ENCODE data around the gene RPS6KA6. TPM values are rescaled to one million over a fixed set of nuclear protein-coding genes. Genes with fewer than 3 reads are reported as not detected.

Gene RPS6KA6
- total and polyA plus RNA-seq, 2 of the 13 experiments (the other 11 are each of a cell fraction or from before 2014, with no cell fraction given): not detected

DNA sequence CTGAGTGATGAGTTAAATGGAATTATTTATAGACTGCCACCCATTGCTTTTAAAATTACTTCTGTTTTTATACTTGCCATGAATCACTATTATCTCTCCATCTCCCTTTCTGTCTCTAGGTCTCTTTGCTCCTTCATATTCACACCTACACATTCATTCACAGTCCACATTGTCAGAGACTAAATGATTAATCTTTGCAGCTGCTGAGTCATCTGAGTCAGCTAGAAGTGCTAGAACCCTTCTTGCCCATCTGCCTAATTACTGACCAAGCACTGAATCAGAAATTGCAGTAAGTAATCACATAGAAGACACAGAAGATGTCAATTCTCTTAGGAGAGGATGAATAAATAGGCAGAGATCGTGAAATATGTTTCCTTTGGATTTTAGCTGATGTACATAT is 31.6 kb upstream of the RPS6KA6 start:
- in situ Hi-C loops (cut with HindIII; ENCODE audit: extremely low pct_ligation_motif_present, low pct_unique_long_range_greater_than_20kb): no loop called here
- intact Hi-C loops (cut with micrococcal nuclease; ENCODE audit: unreplicated experiment): no loop called here
- no peaks in the 10 kb centered on the region for H3K36me3 ChIP-seq (replicated peaks in 1 of 2; ENCODE audit: control insufficient read depth in 1 of 2, insufficient read depth in 2 of 2, low read length in 2 of 2)
- FAIRE-seq (no peak), ATAC-seq (no peak), DNase-seq (ENCODE audit: low spot score) (no peak)
- 0% methylated on average over 1 of the region's 1 CpG for WGBS (ENCODE audit: low lambda C conversion rate)
- H3K4me3 ChIP-seq (replicated peaks in 1 of 3; ENCODE audit: insufficient read depth in 1 of 3, low read depth in 2 of 3, low read length in 3 of 3): no peak overlapping the region
- H3K9ac ChIP-seq (ENCODE audit: insufficient read depth, low read depth, low read length): no peak overlapping the region
- BruUV-seq (replicated peaks): no TSS peak
- H3K79me2 ChIP-seq (ENCODE audit: insufficient read depth, low read length): no peaks in the 10 kb centered on the region
- no peaks in the 10 kb centered on the region for H4K20me1 ChIP-seq (ENCODE audit: insufficient read depth, low read length)
- H3K27me3 ChIP-seq (ENCODE audit: control insufficient read depth in 1 of 2, insufficient read depth in 2 of 2, low read length in 2 of 2): no peaks in the 10 kb centered on the region
- H3K9me3 ChIP-seq (ENCODE audit: low read length): no peaks in the 10 kb centered on the region
- ChIA-PET POLR2A (no interaction called here), CTCF (ENCODE audit: low intra/inter-chr PET ratio, low total read pairs) (no interaction called here)
- no peak overlapping the region for H3K4me2 ChIP-seq (ENCODE audit: low read depth, low read length)
- H3K27ac ChIP-seq (ENCODE audit: extremely low read length, insufficient read depth, low read length): no peak overlapping the region
- no peak overlapping the region for H2AFZ ChIP-seq (ENCODE audit: low read length)
- H3K4me1 ChIP-seq (ENCODE audit: insufficient read depth, low read length): no peaks in the 10 kb centered on the region
- TF ChIP-seq, protein P1, sequence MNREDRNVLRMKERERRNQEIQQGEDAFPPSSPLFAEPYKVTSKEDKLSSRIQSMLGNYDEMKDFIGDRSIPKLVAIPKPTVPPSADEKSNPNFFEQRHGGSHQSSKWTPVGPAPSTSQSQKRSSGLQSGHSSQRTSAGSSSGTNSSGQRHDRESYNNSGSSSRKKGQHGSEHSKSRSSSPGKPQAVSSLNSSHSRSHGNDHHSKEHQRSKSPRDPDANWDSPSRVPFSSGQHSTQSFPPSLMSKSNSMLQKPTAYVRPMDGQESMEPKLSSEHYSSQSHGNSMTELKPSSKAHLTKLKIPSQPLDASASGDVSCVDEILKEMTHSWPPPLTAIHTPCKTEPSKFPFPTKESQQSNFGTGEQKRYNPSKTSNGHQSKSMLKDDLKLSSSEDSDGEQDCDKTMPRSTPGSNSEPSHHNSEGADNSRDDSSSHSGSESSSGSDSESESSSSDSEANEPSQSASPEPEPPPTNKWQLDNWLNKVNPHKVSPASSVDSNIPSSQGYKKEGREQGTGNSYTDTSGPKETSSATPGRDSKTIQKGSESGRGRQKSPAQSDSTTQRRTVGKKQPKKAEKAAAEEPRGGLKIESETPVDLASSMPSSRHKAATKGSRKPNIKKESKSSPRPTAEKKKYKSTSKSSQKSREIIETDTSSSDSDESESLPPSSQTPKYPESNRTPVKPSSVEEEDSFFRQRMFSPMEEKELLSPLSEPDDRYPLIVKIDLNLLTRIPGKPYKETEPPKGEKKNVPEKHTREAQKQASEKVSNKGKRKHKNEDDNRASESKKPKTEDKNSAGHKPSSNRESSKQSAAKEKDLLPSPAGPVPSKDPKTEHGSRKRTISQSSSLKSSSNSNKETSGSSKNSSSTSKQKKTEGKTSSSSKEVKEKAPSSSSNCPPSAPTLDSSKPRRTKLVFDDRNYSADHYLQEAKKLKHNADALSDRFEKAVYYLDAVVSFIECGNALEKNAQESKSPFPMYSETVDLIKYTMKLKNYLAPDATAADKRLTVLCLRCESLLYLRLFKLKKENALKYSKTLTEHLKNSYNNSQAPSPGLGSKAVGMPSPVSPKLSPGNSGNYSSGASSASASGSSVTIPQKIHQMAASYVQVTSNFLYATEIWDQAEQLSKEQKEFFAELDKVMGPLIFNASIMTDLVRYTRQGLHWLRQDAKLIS (CRISPR knock-in tag; IDR thresholded peaks at IDR 0.05): no peak
- TF ChIP-seq ZFP36L1 (CRISPR knock-in tag; IDR thresholded peaks at IDR 0.05) (no peak), HNRNPUL1 (IDR thresholded peaks at IDR 0.05; ENCODE audit: low read depth, low read length) (no peak), ZNF567 (CRISPR knock-in tag; IDR thresholded peaks at IDR 0.05; ENCODE audit: borderline replicate concordance) (no peak), ZNF124 (CRISPR knock-in tag; IDR thresholded peaks at IDR 0.05) (no peak), SKI (IDR thresholded peaks at IDR 0.05; ENCODE audit: partially characterized antibody) (no peak), ZKSCAN5 (CRISPR knock-in tag; IDR thresholded peaks at IDR 0.05) (no peak), KLF13 (CRISPR knock-in tag; IDR thresholded peaks at IDR 0.05) (no peak)
- TF ChIP-seq, protein P2, sequence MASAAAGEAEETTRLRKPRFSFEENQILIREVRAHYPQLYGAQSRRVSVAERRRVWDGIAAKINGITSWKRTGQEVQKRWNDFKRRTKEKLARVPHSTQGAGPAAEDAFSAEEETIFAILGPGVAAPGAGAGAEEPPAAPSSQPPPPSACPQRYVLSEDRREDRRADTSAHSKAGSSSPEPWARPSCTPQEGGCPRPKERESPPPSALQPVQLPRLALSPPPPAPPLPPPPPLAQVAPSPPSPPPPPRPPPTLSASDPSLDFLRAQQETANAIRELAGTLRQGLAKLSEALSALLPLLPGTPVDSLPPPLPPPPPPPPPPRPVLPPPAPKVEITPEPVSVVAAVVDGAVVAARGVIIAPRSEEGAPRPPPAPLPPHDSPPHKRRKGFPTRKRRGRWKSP (CRISPR knock-in tag; IDR thresholded peaks at IDR 0.05): no peak
- TF ChIP-seq, protein P3, sequence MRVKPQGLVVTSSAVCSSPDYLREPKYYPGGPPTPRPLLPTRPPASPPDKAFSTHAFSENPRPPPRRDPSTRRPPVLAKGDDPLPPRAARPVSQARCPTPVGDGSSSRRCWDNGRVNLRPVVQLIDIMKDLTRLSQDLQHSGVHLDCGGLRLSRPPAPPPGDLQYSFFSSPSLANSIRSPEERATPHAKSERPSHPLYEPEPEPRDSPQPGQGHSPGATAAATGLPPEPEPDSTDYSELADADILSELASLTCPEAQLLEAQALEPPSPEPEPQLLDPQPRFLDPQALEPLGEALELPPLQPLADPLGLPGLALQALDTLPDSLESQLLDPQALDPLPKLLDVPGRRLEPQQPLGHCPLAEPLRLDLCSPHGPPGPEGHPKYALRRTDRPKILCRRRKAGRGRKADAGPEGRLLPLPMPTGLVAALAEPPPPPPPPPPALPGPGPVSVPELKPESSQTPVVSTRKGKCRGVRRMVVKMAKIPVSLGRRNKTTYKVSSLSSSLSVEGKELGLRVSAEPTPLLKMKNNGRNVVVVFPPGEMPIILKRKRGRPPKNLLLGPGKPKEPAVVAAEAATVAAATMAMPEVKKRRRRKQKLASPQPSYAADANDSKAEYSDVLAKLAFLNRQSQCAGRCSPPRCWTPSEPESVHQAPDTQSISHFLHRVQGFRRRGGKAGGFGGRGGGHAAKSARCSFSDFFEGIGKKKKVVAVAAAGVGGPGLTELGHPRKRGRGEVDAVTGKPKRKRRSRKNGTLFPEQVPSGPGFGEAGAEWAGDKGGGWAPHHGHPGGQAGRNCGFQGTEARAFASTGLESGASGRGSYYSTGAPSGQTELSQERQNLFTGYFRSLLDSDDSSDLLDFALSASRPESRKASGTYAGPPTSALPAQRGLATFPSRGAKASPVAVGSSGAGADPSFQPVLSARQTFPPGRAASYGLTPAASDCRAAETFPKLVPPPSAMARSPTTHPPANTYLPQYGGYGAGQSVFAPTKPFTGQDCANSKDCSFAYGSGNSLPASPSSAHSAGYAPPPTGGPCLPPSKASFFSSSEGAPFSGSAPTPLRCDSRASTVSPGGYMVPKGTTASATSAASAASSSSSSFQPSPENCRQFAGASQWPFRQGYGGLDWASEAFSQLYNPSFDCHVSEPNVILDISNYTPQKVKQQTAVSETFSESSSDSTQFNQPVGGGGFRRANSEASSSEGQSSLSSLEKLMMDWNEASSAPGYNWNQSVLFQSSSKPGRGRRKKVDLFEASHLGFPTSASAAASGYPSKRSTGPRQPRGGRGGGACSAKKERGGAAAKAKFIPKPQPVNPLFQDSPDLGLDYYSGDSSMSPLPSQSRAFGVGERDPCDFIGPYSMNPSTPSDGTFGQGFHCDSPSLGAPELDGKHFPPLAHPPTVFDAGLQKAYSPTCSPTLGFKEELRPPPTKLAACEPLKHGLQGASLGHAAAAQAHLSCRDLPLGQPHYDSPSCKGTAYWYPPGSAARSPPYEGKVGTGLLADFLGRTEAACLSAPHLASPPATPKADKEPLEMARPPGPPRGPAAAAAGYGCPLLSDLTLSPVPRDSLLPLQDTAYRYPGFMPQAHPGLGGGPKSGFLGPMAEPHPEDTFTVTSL (CRISPR knock-in tag; IDR thresholded peaks at IDR 0.05; ENCODE audit: borderline replicate concordance): no peak
- TF ChIP-seq, protein P4, sequence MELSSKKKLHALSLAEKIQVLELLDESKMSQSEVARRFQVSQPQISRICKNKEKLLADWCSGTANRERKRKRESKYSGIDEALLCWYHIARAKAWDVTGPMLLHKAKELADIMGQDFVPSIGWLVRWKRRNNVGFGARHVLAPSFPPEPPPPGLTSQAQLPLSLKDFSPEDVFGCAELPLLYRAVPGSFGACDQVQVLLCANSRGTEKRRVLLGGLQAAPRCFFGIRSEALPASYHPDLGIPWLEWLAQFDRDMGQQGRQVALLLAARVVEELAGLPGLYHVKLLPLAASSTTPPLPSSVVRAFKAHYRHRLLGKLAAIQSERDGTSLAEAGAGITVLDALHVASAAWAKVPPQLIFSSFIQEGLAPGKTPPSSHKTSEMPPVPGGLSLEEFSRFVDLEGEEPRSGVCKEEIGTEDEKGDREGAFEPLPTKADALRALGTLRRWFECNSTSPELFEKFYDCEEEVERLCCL (CRISPR knock-in tag; IDR thresholded peaks at IDR 0.05; ENCODE audit: borderline replicate concordance): no peak
